HG03095 (cell line): ENCODE results near the gene ANO5.

Experiments used
- ATAC-seq: cut with Tn5 transposase; IDR thresholded peaks from one replicate; pipeline ENCODE4 v1.9.1; 2021; ENCODE audit warnings: moderate library complexity; ENCODE audit not compliant: unreplicated experiment

Gene ANO5, protein sequence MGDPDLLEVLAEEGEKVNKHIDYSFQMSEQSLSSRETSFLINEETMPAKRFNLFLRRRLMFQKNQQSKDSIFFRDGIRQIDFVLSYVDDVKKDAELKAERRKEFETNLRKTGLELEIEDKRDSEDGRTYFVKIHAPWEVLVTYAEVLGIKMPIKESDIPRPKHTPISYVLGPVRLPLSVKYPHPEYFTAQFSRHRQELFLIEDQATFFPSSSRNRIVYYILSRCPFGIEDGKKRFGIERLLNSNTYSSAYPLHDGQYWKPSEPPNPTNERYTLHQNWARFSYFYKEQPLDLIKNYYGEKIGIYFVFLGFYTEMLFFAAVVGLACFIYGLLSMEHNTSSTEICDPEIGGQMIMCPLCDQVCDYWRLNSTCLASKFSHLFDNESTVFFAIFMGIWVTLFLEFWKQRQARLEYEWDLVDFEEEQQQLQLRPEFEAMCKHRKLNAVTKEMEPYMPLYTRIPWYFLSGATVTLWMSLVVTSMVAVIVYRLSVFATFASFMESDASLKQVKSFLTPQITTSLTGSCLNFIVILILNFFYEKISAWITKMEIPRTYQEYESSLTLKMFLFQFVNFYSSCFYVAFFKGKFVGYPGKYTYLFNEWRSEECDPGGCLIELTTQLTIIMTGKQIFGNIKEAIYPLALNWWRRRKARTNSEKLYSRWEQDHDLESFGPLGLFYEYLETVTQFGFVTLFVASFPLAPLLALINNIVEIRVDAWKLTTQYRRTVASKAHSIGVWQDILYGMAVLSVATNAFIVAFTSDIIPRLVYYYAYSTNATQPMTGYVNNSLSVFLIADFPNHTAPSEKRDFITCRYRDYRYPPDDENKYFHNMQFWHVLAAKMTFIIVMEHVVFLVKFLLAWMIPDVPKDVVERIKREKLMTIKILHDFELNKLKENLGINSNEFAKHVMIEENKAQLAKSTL

GRCh38 chr11:22192642-22193347 is at the start of gene ANO5:
TSS of gene ANO5 (plus strand) at chr11:22193085. CDS start at chr11:22193493, 408 bp downstream.
- peak; percentile 47 for ATAC-seq

GRCh38 chr11:22151649-22152197 is 41.2 kb upstream of the ANO5 start:
- no peak for ATAC-seq

GRCh38 chr11:22157531-22157930 is 35.4 kb upstream of the ANO5 start:
- no peak for ATAC-seq

GRCh38 chr11:22161489-22161888 is 31.4 kb upstream of the ANO5 start:
- ATAC-seq, result no peak

- ATAC-seq, result no peak
Measured at GRCh38 chr11:22162756-22163155, 30.1 kb upstream of the ANO5 start.

DNA sequence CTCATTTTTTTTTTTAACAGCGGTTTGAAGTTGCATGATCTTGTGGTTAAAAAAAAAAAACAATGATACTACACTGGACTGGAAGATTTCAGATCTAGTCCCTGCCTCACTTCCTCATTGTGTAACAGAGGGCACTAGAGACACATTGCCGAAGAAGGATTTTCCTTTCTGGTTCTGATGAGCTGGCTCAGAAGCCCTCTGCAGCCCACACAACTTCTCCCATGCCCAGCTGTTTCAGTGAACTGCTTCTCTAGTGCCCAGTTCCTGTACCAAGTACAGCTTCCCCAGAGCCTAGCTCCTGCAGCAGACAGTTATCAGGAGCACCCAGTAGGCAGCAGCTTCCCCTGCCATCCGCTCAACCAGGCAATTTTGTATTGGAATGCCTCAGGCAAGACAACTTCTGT is 29.5 kb upstream of the ANO5 start:
- ATAC-seq, result peak; percentile 81

DNA sequence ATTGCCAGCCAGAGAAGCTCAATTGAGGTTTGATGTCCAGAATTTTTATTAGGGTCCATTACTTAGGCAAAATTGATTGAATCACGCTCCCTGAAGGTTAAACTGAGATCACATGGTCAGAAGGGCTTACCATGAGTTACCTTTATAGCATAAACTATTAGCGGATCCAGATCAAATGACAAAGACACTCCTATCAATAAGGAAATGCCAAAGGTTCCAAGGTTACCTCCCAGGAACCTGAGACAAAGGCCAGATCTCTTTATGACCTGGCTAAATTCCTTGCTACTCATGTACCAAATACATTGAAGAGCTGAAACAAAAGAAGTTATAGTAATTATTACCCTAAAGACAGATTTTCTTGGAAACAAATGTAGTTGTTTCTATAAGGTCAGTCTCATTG is 27.8 kb upstream of the ANO5 start:
- ATAC-seq, result no peak

GRCh38 chr11:22165759-22166513 is 26.9 kb upstream of the ANO5 start:
- no peak for ATAC-seq

- ATAC-seq, result no peak
Measured at GRCh38 chr11:22169833-22170232, 23.1 kb upstream of the ANO5 start.

GRCh38 chr11:22173532-22173931 is 19.4 kb upstream of the ANO5 start:
- ATAC-seq, result no peak

GRCh38 chr11:22177186-22177585 is 15.7 kb upstream of the ANO5 start:
- ATAC-seq, result no peak

GRCh38 chr11:22179626-22180025 is 13.3 kb upstream of the ANO5 start:
- ATAC-seq, result no peak

- ATAC-seq, result no peak
Measured at GRCh38 chr11:22180131-22180530, 12.8 kb upstream of the ANO5 start.

GRCh38 chr11:22189660-22190059 is 3.2 kb upstream of the ANO5 start:
- no peak for ATAC-seq

- ATAC-seq, result peak; percentile 38
Measured at GRCh38 chr11:22190827-22191463, 1.9 kb upstream of the ANO5 start.

DNA sequence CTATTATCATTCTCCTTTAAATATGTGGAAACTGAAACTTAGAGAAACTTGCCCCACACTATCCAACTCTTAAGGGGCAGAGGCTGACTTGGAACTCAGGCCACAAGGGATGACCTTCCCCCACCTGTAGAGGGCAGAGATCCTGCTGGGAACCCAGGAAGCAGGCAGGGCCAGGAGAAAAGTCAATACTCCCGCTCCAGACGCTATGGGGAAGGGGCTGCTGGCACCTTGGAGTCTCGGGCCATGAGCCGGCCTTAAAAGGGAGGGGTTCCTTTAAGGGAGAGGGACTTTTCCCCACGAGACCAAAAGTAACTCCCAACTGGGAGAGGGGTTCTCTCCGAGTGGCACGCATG is 620 bp upstream of the ANO5 start:
- no peak for ATAC-seq

DNA sequence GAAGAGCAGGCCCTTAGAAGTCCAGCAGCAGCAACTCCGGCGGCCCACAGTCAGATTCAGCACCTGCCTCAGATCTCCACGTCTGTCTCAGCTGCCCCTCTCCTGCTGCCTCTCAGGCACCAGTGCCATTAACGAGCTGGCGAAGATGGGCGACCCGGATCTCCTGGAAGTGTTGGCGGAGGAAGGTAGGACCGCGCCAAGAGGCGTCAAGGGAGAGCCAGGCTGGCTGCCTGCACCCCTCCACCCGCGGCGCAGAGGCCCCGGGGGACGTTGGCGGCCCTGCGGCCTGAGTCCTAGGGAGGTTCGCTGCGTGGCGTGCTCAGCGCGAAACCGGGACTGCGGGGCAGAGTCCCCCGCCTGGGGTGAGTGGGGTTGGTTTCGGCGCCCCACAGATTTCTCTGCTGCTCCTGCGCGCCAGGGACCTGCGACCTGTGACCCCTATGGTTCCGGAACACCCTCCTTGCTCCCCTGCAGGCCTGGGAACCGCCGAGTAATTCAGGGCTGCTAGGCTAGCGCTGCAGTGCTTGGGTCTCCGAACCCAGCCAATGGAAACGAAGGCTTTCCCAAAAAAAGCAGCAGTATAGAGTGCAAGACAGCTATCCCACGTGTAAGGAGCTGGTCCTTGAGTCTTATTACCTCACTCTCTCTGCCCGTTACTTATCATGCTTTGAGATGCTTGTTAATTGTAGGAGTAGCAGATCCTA is 615 bp downstream of the ANO5 start:
- peak; percentile 24 for ATAC-seq

GRCh38 chr11:22194306-22194705 is 1.4 kb downstream of the ANO5 start:
- ATAC-seq, result no peak

- no peak for ATAC-seq
Measured at GRCh38 chr11:22194907-22195306, 2.0 kb downstream of the ANO5 start.
